ENCODE data around the gene POM121L2. TPM values are rescaled to one million over a fixed set of nuclear protein-coding genes. Genes with fewer than 3 reads are reported as not detected.

Gene POM121L2
- total RNA-seq = not detected in 2 replicates

DNA sequence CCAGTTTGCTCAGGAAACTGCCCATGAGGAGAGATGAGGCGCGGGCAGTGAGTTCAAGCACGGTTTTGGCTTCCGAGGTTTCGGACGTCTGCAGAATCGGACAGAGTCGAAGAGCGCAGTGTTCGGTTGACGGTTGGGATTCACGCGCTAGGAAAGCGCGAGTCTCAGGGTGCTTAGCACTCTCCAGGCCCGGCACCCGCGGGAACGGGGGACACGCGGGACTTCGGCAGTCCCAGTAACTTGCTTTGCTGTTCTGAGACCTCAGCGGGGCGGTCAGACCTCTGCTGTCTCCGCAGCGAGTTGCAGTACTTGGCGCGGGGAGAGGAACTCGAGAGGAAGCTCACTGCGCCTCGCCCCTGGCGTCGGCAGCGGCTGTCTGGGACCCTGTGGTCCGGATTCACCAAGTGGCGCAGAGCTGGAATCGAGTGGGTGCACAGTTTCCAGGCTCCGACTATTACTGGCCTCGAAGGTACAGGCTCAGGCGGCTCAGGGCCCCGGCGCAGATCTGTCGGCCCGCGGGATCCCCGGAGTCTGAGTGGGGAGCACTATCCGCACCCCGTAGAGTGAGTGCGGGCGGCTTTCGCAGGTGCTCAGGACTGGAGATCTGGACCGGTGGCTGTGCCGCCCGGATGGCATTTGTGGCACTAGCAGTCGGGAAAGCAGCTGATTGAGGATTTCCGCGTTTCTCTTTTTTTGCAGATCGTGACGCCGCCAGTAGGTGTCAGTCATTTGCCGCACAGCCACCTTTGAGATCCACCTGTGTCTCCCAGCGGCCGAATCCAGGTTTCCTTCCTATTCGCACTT, at the start of gene POM121L2:
POM121L2 (minus strand) TSS at position 128 of the 804 bp plus-strand sequence; CDS start at position 25, 103 bp downstream.

Other genes starting within 250 kb of the POM121L2 start
- gene PRSS16, start 64.6 kb downstream of the POM121L2 start, total RNA-seq = not detected in 2 replicates
- 0.90 and 1.3 TPM in 2 replicates for gene ZNF391, start 76.5 kb upstream of the POM121L2 start, total RNA-seq
- gene ZNF184, start 160.8 kb upstream of the POM121L2 start, total RNA-seq = 4.2 and 4.3 TPM in 2 replicates